ENCODE measurements around the gene RNF135. TPM values are rescaled to one million over a fixed set of nuclear protein-coding genes. Genes with fewer than 3 reads are reported as not detected.

Gene RNF135
- total and polyA plus RNA-seq, 2 of the 4 experiments (the other 2 are of a cell fraction): 5.9 to 9.0 TPM

DNA sequence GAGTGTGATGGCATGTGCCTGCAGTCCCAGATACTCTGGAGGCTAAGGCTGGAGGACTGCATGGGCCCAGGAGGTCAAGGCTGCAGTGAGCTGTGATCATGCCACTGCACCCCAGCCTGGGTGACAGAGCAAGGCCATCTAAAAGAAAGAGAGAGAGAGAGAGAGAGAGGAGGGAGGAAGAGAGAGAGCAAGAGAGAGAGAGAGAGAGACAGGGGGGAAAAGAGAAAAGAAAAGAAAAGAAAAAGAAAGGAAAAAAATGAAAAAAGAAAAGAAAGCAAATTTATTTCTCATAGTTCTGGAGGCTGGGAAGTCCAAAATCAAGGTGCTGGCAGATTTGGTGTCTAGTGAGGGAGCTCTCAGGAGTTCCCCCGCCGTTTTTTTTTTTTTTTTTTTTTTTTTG lies 33.3 kb downstream of the RNF135 start:
- ChIA-PET POLR2A (ENCODE audit: unreplicated experiment) (no interaction called here), CTCF (interaction anchor here (0.6 kb wide), 1 partner anchor 180 kb away, joined by 3 read pairs; the partner anchor contains the start of gene CRLF3)
- ATAC-seq (ENCODE audit: low read depth) (no peak), DNase-seq (no peak)
- Histone ChIP-seq H3K23ac (ENCODE audit: low read depth, low read length) (no peak overlapping the region), H4K20me1 (ENCODE audit: insufficient read depth, low read length) (no peaks in the 10 kb centered on the region), H3K9ac (ENCODE audit: low read depth, low read length) (no peak overlapping the region), H2BK15ac (ENCODE audit: low read depth, low read length) (no peak overlapping the region), H3K9me1 (ENCODE audit: insufficient read depth, low read length) (peaks cover 3% of the 10 kb centered on the region; the same call in 1 of the 2 replicates), H3K9me3 (ENCODE audit: control insufficient read depth, insufficient read depth, low read length) (no peaks in the 10 kb centered on the region), H3K27ac (ENCODE audit: insufficient read depth, low read length) (no peak overlapping the region), H3K14ac (replicated peaks; ENCODE audit: low read depth, low read length) (no peak overlapping the region), H2BK120ac (ENCODE audit: low read depth, low read length) (no peak overlapping the region), H3K4me3 (ENCODE audit: insufficient read depth, low read depth, low read length) (no peak overlapping the region), H2AK5ac (ENCODE audit: low read depth, low read length) (no peak overlapping the region), H3K27me3 (ENCODE audit: control insufficient read depth, insufficient read depth, low read length) (no peaks in the 10 kb centered on the region), H4K8ac (ENCODE audit: low read depth in 2 of 2, low read length in 2 of 2) (no peak overlapping the region), H3K79me1 (ENCODE audit: low read depth in 1 of 2, low read length in 2 of 2) (peaks cover 0 to 7% of the 10 kb centered on the region in 2 experiments; a peak in 1 of 4 replicates), H2AK9ac (replicated peaks; ENCODE audit: low read depth, low read length, poor library complexity) (no peak overlapping the region), H3K4me2 (ENCODE audit: low read depth, low read length) (no peak overlapping the region), H3K4ac (ENCODE audit: low read depth, low read length) (no peak overlapping the region), H4K91ac (ENCODE audit: insufficient read depth, low read depth, low read length) (no peak overlapping the region), H2AFZ (replicated peaks; ENCODE audit: low read length, poor library complexity) (no peak overlapping the region), H3K18ac (ENCODE audit: low read depth, low read length) (no peak overlapping the region), H3K4me1 (ENCODE audit: control insufficient read depth, insufficient read depth, low read length) (no peaks in the 10 kb centered on the region; the same call in 1 of the 2 replicates), H3K56ac (ENCODE audit: extremely low read depth, insufficient read depth, low read length) (no peak overlapping the region), H2BK5ac (ENCODE audit: low read depth, low read length, poor library complexity, severe bottlenecking) (no peak overlapping the region), H2BK20ac (ENCODE audit: low read depth, low read length) (no peak overlapping the region), H3K36me3 (ENCODE audit: control insufficient read depth, insufficient read depth, low read length) (peaks cover 5% of the 10 kb centered on the region), H4K5ac (ENCODE audit: low read depth, low read length) (no peak overlapping the region)
- dilution Hi-C loops (cut with HindIII; ENCODE audit: low sequenced_read_pairs, unreplicated experiment) (no loop called here), in situ Hi-C loops (cut with MboI; ENCODE audit: low sequenced_read_pairs) (no loop called here), intact Hi-C loops (cut with micrococcal nuclease) (no loop called here)
- WGBS, 2 experiments (ENCODE audit: extremely low coverage in 2 of 2, insufficient read length in 1 of 2): no CpG with 5 or more reads among the region's 2 CpGs
- no TSS peak for BruUV-seq (replicated peaks)
- TF ChIP-seq, protein P1, sequence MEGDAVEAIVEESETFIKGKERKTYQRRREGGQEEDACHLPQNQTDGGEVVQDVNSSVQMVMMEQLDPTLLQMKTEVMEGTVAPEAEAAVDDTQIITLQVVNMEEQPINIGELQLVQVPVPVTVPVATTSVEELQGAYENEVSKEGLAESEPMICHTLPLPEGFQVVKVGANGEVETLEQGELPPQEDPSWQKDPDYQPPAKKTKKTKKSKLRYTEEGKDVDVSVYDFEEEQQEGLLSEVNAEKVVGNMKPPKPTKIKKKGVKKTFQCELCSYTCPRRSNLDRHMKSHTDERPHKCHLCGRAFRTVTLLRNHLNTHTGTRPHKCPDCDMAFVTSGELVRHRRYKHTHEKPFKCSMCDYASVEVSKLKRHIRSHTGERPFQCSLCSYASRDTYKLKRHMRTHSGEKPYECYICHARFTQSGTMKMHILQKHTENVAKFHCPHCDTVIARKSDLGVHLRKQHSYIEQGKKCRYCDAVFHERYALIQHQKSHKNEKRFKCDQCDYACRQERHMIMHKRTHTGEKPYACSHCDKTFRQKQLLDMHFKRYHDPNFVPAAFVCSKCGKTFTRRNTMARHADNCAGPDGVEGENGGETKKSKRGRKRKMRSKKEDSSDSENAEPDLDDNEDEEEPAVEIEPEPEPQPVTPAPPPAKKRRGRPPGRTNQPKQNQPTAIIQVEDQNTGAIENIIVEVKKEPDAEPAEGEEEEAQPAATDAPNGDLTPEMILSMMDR (conservative IDR thresholded peaks at IDR 0.05; ENCODE audit: low read depth, low read length): no peak
- TF ChIP-seq NFE2L2 (IDR thresholded peaks at IDR 0.05; ENCODE audit: low read depth, low read length): no peak

Measured in IMR-90 (cell line).